ENCODE measurements around the gene EPS8. TPM values are rescaled to one million over a fixed set of nuclear protein-coding genes. Genes with fewer than 3 reads are reported as not detected.

The EPS8 gene
- total RNA-seq, 2 experiments from 2014 or later = 0.61 to 0.92 TPM

- CTCF ChIA-PET (ENCODE audit: unreplicated experiment) = no interaction called here
- no peak overlapping the region for H3K27ac ChIP-seq (ENCODE audit: low read depth, low read length, poor library complexity, severe bottlenecking)
- no peaks in the 10 kb centered on the region for H3K9me3 ChIP-seq (ENCODE audit: low read length)
- no peaks in the 10 kb centered on the region for H3K36me3 ChIP-seq (ENCODE audit: insufficient read depth, low read length)
- H3K79me2 ChIP-seq (ENCODE audit: insufficient read depth, low read depth, low read length) = no peaks in the 10 kb centered on the region
- no peak for DNase-seq (ENCODE audit: low spot score)
- no peaks in the 10 kb centered on the region for H3K4me1 ChIP-seq (ENCODE audit: insufficient read depth, low read length, poor library complexity, severe bottlenecking)
- BruUV-seq (replicated peaks) = no TSS peak
- POLR2A ChIA-PET = no interaction called here
- no peak for TF ChIP-seq EZH2phosphoT487 (IDR thresholded peaks at IDR 0.05; ENCODE audit: borderline replicate concordance, low read depth, low read length)
- TF ChIP-seq, protein P1, sequence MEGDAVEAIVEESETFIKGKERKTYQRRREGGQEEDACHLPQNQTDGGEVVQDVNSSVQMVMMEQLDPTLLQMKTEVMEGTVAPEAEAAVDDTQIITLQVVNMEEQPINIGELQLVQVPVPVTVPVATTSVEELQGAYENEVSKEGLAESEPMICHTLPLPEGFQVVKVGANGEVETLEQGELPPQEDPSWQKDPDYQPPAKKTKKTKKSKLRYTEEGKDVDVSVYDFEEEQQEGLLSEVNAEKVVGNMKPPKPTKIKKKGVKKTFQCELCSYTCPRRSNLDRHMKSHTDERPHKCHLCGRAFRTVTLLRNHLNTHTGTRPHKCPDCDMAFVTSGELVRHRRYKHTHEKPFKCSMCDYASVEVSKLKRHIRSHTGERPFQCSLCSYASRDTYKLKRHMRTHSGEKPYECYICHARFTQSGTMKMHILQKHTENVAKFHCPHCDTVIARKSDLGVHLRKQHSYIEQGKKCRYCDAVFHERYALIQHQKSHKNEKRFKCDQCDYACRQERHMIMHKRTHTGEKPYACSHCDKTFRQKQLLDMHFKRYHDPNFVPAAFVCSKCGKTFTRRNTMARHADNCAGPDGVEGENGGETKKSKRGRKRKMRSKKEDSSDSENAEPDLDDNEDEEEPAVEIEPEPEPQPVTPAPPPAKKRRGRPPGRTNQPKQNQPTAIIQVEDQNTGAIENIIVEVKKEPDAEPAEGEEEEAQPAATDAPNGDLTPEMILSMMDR (conservative IDR thresholded peaks at IDR 0.05; ENCODE audit: low read length) = no peak
- no peak overlapping the region for H3K4me3 ChIP-seq (ENCODE audit: low read depth, low read length, poor library complexity, severe bottlenecking)
- intact Hi-C loops (cut with micrococcal nuclease; ENCODE audit: unreplicated experiment) = no loop called here
- H3K4me2 ChIP-seq (ENCODE audit: low read length) = no peak overlapping the region
- no peak overlapping the region for H2AFZ ChIP-seq (ENCODE audit: low read length)
- H4K20me1 ChIP-seq (ENCODE audit: insufficient read depth, low read length) = no peaks in the 10 kb centered on the region
- no peaks in the 10 kb centered on the region for H3K9me2 ChIP-seq (ENCODE audit: insufficient read depth, low read length)
Measured at GRCh38 chr12:15722951-15723350, 66.2 kb downstream of the EPS8 start.

- Histone ChIP-seq H2AFZ (ENCODE audit: low read length) (no peak overlapping the region), H3K4me1 (ENCODE audit: insufficient read depth, low read length, poor library complexity, severe bottlenecking) (no peaks in the 10 kb centered on the region), H3K4me3 (ENCODE audit: low read depth, low read length, poor library complexity, severe bottlenecking) (no peak overlapping the region), H3K27ac (ENCODE audit: low read depth, low read length, poor library complexity, severe bottlenecking) (no peak overlapping the region), H4K20me1 (ENCODE audit: insufficient read depth, low read length) (no peaks in the 10 kb centered on the region), H3K9me3 (ENCODE audit: low read length) (no peaks in the 10 kb centered on the region), H3K79me2 (ENCODE audit: insufficient read depth, low read depth, low read length) (no peaks in the 10 kb centered on the region), H3K4me2 (ENCODE audit: low read length) (no peak overlapping the region), H3K9me2 (ENCODE audit: insufficient read depth, low read length) (no peaks in the 10 kb centered on the region), H3K36me3 (ENCODE audit: insufficient read depth, low read length) (no peaks in the 10 kb centered on the region)
- POLR2A ChIA-PET = no interaction called here
- DNase-seq (ENCODE audit: low spot score) = no peak
- BruUV-seq (replicated peaks) = no TSS peak
- CTCF ChIA-PET (ENCODE audit: unreplicated experiment) = no interaction called here
- TF ChIP-seq, protein P1 (conservative IDR thresholded peaks at IDR 0.05; ENCODE audit: low read length) = no peak
- no peak for TF ChIP-seq EZH2phosphoT487 (IDR thresholded peaks at IDR 0.05; ENCODE audit: borderline replicate concordance, low read depth, low read length)
- intact Hi-C loops (cut with micrococcal nuclease; ENCODE audit: unreplicated experiment) = no loop called here
Measured at GRCh38 chr12:15721316-15722115, 67.7 kb downstream of the EPS8 start.

- H2AFZ ChIP-seq (ENCODE audit: low read length) = no peak overlapping the region
- TF ChIP-seq, protein P1 (conservative IDR thresholded peaks at IDR 0.05; ENCODE audit: low read length) = no peak
- TF ChIP-seq EZH2phosphoT487 (IDR thresholded peaks at IDR 0.05; ENCODE audit: borderline replicate concordance, low read depth, low read length) = no peak
- H3K9me3 ChIP-seq (ENCODE audit: low read length) = no peaks in the 10 kb centered on the region
- POLR2A ChIA-PET = no interaction called here
- H3K36me3 ChIP-seq (ENCODE audit: insufficient read depth, low read length) = no peaks in the 10 kb centered on the region
- no peak overlapping the region for H3K4me2 ChIP-seq (ENCODE audit: low read length)
- no peak overlapping the region for H3K4me3 ChIP-seq (ENCODE audit: low read depth, low read length, poor library complexity, severe bottlenecking)
- intact Hi-C loops (cut with micrococcal nuclease; ENCODE audit: unreplicated experiment) = no loop called here
- H3K79me2 ChIP-seq (ENCODE audit: insufficient read depth, low read depth, low read length) = no peaks in the 10 kb centered on the region
- no TSS peak for BruUV-seq (replicated peaks)
- CTCF ChIA-PET (ENCODE audit: unreplicated experiment) = no interaction called here
- H3K27ac ChIP-seq (ENCODE audit: low read depth, low read length, poor library complexity, severe bottlenecking) = no peak overlapping the region
- no peaks in the 10 kb centered on the region for H3K9me2 ChIP-seq (ENCODE audit: insufficient read depth, low read length)
- no peaks in the 10 kb centered on the region for H3K4me1 ChIP-seq (ENCODE audit: insufficient read depth, low read length, poor library complexity, severe bottlenecking)
- H4K20me1 ChIP-seq (ENCODE audit: insufficient read depth, low read length) = no peaks in the 10 kb centered on the region
- no peak for DNase-seq (ENCODE audit: low spot score)
Measured at GRCh38 chr12:15720295-15720694, 68.9 kb downstream of the EPS8 start.

All from OCI-LY7 (cell line).